G401.6 (cell line): Measurements from ENCODE around the gene ATRX.
A peak's percentile ranks its signal among the peaks of the same experiment; 100 is the strongest.
"Not testable (repeated sequence)": the region's sequence is repeated elsewhere in the genome, so short reads cannot be mapped to it uniquely, and the experiment has no call there.

Experiments used
- FAIRE-seq: peaks from 2 replicates; lab custom pipeline; 2012; peaks lifted over from hg19 to GRCh38; lab: Jason Lieb, UNC

Gene ATRX

DNA sequence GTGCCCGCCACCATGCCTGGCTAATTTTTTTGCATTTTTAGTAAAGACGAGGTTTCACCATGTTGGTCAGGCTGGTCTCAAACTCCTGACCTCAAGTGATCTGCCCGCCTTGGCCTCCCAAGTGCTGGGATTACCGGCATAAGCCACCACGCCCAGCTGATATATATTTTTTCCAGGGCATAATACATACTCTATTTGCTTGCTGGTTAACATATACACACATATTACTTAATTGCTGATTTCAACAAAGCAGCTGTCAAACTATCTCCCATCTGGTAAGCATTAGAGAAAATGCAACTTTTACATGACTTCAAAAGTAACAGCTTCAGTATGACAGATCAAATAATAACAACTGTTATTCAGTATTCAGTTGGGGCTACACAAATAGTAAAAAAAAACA, 164.6 kb downstream of the ATRX start:
- FAIRE-seq: not testable (repeated sequence)

- FAIRE-seq: peak; percentile 52
These were observed 168.8 kb downstream of the ATRX start for GRCh38 chrX:77617206-77617605.

GRCh38 chrX:77603635-77604336, 182.2 kb downstream of the ATRX start:
- FAIRE-seq: no peak

DNA sequence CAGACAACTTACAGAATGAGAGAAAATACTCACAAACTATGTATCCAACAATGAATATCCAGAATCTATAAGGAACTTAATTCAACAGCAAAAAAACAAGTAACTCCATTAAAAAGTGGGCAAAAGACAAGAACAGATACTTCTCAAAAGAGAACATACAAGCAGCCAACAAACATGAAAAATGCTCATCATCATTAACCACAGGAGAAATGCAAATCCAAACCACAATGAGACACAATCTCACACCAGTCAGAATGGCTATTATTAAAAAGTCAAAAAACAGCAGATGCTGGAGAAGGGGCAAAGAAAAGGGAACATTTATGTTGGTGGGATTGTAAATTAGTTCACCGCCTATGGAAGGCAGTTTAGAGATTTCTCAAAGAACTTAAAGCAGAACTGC, 188.5 kb downstream of the ATRX start:
- FAIRE-seq: no peak

- FAIRE-seq: peak; percentile 67
These were observed 188.9 kb downstream of the ATRX start for GRCh38 chrX:77597090-77597489.

DNA sequence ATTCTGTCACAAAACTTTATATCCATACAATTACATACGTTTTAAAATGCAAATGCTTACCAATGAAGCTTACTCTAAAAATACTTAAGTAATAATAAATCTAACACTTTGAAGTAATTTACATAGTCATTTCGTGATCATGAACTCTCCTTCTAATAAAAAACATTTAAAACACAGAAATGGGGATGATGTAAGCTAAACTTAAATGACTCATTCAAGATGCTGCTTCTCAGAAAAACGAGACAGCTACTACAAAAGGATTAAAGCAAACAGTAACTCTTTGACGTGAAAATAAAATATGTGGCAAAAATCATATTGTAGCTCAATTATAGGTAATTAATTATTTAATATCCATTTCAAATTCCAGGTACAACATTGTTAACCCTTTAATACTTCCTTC, 190.2 kb downstream of the ATRX start:
- no peak for FAIRE-seq

DNA sequence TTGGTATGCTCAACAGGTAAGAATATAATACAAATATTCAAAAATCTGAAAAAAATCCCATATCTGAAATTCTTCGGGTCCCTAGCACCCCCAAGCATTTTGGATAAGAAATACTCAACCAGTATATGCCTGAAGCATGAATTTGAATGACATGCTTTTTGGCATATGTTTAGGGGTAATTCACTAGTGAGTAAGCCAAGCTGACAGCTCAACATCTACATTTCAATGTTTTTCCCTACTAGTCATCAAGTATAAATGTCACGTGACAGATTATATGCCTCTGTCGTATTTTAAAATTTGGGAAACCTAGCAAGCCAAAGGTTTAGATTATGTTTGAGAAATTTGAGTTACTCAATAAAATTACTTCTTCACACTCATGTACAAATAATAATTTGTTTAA, 213.7 kb downstream of the ATRX start:
- FAIRE-seq: no peak

- FAIRE-seq: no peak
These were observed 220.7 kb downstream of the ATRX start for GRCh38 chrX:77565278-77565677.

- no peak for FAIRE-seq
These were observed 221.2 kb downstream of the ATRX start for GRCh38 chrX:77564823-77565222.

- FAIRE-seq: peak; percentile 64
These were observed 224.6 kb downstream of the ATRX start for GRCh38 chrX:77561372-77561771.

GRCh38 chrX:77556276-77556675, 229.7 kb downstream of the ATRX start:
- peak; percentile 15 for FAIRE-seq

GRCh38 chrX:77548751-77549150, 237.3 kb downstream of the ATRX start:
- no peak for FAIRE-seq

- not testable (repeated sequence) for FAIRE-seq
These were observed 246.2 kb downstream of the ATRX start for GRCh38 chrX:77539778-77540177.

DNA sequence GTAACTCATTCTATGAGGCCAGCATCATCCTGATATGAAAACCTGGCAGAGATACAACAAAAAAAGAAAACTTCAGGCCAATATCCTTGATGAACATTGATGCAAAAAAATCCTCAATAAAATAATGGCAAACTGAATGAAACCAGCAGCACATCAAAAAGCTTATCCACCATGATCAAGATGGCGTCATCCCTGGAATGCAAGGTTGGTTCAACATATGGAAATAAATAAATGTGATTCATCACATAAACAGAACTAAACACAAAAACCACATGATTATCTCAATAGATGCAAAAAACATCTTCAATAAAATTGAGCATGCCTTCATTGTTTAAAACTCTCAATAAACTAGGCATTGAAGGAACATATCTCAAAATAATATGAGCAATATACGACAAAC, 254.8 kb downstream of the ATRX start:
- not testable (repeated sequence) for FAIRE-seq

DNA sequence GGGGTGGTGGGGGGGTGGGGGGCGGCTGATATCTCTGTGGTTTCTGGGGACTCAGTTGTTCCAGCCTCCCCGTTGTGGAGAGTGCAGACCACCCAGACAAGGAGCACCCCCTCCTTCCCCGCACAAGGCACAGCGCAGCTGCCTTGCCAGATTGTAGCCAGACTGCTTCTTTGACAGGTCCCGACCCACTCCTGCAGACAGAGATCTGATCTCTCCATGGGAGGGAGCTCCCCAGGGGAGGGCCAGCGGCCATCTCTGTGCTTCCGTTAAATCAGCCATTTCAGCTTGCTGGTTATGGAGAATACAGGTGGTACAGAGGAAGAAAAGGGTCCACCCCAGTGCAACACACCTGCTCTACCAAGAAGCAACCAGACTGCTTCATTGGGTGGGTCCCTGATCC, 258.0 kb downstream of the ATRX start:
- FAIRE-seq: no peak

GRCh38 chrX:77527233-77528001, 258.6 kb downstream of the ATRX start:
- FAIRE-seq: no peak

GRCh38 chrX:77519765-77520164, 266.3 kb downstream of the ATRX start:
- FAIRE-seq: no peak

DNA sequence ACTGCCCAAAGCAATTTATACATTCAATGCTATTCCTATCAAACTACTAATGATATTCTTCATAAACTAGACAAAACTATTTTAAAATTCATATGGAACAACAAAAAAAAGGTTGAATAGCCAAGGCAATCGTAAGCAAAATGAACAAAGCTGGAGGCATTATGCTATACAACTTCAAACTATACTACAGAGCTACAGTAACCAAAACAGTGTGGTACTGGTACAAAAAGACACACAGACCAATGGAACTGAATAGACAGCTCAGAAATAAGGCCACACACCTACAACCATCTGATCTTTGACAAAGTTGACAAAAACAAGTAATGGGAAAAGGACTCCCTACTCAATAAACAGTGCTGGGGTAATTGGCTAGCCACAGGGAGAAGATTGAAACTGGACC, 271.8 kb downstream of the ATRX start:
- FAIRE-seq: no peak

DNA sequence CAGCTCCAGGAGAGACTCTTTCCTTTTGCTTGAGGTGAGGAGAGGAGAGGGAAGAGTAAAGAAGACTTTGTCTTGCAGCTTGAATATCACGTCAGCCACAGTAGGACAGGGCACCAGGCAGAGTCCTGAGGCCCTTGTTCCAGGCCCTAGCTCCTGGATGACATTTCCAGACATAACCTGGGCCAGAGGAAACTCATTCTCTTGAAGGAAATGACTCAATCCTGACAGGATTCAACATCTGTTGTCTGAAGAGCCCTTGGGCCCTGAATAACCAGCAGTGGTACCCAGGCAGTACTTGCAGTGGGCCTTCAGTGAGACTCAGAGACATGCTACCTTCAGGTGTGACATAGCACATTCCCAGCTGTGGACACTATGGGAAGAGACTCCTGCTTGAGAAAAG, 276.0 kb downstream of the ATRX start:
- no peak for FAIRE-seq

DNA sequence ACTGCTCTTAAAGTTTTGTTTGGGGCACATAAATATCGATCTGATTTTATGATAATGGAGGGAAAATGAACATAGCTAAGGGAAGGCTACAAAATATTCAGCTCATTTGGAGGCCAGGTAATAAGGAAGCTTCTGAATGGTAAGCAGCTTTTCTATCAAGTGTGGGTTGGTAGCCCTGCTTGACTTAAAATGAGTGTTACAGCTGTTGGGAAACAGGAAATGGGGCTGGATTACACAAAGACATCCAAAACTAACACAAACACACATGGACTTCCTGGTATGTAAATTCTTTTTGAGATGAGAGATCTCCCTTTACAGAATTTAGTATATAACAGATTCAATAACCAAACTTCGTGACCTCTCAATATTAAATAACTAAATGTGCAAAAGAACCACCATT, 280.8 kb downstream of the ATRX start:
- no peak for FAIRE-seq

DNA sequence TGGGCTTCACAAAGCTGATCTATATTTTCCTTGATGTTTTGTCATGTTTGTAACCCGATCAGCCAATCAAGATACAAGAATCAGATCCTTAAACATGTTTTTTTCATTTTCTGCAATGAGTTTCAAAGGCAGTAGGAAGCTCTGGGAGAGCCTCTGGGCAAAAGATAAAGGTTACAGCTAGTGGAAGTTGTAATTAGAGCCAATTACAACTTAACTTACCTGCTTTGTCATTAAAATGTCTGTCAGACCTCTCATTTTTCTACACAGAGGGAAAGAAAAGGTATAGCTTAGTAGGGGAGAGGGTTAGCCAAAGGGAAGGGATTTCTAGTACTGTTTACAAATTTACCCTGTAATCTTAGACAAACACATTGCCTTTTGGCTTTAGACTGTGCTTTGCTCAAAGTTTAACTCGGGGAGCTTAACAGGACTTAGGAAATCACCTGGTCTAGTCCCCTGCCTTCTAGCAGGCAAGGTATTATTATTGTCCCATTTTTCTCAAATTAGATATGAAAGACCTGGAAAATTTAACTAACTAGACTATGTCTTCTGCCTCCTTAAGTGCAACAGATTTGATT, 283.0 kb downstream of the ATRX start:
- no peak for FAIRE-seq

- FAIRE-seq: not testable (repeated sequence)
These were observed 285.9 kb downstream of the ATRX start for GRCh38 chrX:77500164-77500563.
